GM18870 (cell line): Measurements from ENCODE around the gene BEND6.
"Not testable (repeated sequence)": the region's sequence is repeated elsewhere in the genome, so short reads cannot be mapped to it uniquely, and the experiment has no call there.

Source experiments
- ATAC-seq: cut with Tn5 transposase; IDR thresholded peaks from one replicate; pipeline ENCODE4 v1.9.1; 2021; ENCODE audit warnings: moderate library complexity; ENCODE audit not compliant: unreplicated experiment

BEND6 gene

GRCh38 chr6:56977192-56977591 is 22.3 kb downstream of the BEND6 start:
- ATAC-seq = no peak

DNA sequence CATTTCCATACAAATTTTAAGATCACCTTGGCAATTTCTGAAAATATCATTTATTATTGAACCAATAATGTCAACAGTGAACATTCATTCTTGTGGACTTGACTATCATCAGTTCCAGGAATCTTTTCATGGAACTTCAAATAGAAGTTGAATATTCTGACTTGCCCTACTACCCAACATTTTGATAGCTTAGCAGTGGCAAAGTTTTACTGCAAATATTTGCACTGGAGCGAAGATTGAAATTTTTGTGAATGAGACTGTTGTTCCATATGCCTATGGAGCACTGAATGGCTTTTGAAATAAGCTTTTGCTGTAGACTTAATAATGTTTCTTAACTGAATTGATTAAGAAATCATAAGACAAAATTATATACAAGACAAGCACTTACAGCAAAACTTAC is 23.6 kb downstream of the BEND6 start:
- no peak for ATAC-seq

GRCh38 chr6:56984361-56984760 is 29.5 kb downstream of the BEND6 start:
- no peak for ATAC-seq

- ATAC-seq = no peak
These were observed 30.0 kb downstream of the BEND6 start for GRCh38 chr6:56984884-56985283.

GRCh38 chr6:56986611-56987010 is 31.7 kb downstream of the BEND6 start:
- no peak for ATAC-seq

GRCh38 chr6:56988145-56988544 is 33.2 kb downstream of the BEND6 start:
- no peak for ATAC-seq

DNA sequence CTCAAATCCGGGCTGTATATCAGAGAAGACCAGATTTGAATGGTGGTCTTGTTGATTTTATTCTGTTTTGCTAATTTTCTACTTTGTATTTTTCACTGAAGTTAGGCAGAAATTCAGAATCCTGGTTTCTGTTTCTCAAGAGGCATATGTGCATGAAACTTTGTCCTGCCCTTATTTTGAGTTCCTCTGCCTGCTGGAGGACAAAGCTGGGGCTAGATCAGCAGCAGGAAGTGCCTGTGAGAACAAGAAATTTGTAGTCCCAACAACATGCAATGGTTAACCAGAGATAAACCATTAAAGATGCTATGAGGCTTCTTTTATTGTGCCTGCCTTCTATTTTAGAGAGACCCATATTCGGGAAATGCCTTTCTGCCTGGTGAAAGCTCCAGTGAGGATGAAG is 37.1 kb downstream of the BEND6 start:
- no peak for ATAC-seq

GRCh38 chr6:56992703-56993102 is 37.8 kb downstream of the BEND6 start:
- ATAC-seq = no peak

DNA sequence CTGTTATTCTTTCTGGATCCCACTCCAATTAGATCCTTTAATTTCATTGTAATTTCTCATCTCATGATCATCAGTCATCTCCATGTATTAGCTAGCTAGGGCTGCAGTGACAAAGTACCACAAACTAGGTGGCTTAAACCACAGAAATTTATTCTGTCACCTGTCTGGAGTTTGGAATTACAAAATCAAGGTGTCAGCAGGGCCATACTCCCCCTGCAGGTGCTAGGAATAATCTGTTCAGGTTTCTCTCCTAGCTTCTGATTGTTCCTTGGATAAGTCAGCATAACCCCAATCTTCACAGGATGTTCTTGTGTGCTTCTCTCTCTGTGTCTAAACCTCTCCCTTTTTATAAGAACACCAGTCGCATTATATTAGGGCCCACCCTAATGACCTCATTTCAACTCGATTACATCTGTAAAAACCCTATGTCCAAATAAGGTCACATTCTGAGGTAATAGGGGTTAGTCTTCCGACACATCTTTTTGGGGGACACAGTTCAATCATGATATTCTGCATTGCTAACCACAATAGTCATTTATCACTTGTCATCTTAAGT is 40.5 kb downstream of the BEND6 start:
- no peak for ATAC-seq

GRCh38 chr6:56996401-56996800 is 41.5 kb downstream of the BEND6 start:
- no peak for ATAC-seq

GRCh38 chr6:56999049-56999448 is 44.1 kb downstream of the BEND6 start:
- no peak for ATAC-seq

GRCh38 chr6:56999748-57000147 is 44.8 kb downstream of the BEND6 start:
- not testable (repeated sequence) for ATAC-seq

DNA sequence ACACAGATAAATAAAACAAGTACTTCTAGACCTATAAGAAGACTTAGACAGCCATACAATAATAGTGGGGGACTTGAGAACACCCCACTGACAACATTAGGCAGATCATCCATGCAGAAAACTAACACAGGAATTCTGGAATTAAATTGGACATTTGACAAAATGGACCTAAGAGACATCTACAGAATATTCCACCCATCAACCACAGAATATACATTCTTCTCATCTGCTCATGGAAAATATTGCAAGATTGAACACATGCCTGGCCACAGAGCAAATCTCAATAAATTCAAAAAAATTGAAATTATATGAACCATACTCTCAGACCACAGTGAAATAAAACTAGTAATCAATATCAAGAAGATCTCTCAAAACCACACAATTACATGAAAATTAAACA is 47.3 kb downstream of the BEND6 start:
- ATAC-seq = no peak

DNA sequence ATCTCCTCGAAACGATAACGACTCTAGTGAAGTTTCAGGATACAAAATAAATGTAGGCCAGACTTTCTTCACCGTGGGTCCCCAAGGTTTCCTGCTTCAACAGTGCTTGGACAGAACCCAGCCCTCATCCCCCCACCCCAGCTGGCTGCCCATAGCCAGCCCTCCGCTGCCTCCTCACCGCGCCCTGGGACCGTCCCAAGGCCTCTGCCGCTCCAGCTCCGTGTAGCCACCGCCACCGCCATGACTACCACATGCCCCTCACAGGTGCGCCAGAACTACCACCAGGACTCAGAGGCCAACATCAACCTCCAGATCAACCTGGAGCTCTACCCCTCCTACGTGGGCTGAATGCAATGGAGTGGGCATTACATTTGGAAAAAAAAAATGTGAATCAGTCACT is 49.4 kb downstream of the BEND6 start:
- ATAC-seq = no peak

- ATAC-seq = no peak
These were observed 51.2 kb downstream of the BEND6 start for GRCh38 chr6:57006101-57006500.

DNA sequence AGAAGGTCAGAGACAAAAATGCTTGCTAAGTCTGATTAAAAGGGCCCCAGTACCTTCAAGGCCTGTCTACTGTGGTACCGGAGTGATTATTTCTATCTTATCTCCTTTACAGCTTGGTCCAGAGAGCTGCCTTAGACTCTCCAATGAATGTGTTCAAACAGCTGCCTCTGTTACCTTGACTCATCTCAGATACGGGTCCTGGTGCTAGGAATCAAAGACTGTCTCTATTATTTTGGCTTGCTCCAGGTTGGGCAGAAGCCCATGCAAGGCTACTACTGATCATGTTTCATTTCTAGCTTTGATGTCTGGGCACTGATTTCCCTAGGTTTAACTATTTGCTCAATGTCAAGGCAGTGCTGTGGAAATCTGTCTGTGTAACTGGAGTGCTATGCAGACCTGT is 53.2 kb downstream of the BEND6 start:
- not testable (repeated sequence) for ATAC-seq

- ATAC-seq = no peak
These were observed 58.6 kb downstream of the BEND6 start for GRCh38 chr6:57013521-57013926.

DNA sequence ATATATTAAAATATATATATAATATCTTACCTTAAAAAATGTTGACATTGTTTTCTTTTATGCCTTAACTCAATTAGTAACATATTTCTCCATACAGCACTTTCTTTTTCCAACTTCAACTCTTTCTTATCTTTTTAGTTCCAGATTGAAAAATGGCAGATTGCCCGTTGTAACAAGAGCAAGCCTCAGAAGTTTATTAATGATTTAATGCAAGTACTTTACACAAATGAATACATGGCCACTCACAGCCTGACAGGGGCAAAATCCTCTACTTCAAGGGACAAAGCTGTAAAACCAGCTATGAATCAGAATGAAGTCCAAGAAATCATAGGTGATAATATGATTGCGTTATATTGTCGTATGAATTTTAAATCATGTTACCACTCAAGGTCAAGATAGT is 62.2 kb downstream of the BEND6 start:
- no peak for ATAC-seq

DNA sequence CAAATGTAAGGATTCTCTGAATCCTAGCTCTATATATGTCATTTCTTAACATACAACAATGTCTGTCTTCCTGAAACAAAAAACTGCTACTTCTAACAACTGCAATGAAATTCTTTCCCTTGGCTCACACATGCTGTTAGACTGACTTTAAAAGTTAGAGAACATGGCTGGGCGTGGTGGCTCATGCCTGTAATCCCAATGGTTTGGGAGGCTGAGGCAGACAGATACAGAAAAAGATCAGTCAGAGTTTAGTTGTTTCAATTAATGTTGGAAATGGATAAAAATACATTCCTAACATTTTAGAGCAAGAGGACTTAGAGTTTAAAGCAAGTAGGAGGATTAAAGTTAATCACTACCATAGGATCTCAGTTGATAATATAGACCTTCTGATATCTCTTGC is 62.9 kb downstream of the BEND6 start:
- no peak for ATAC-seq

GRCh38 chr6:57019434-57019833 is 64.5 kb downstream of the BEND6 start:
- no peak for ATAC-seq

- peak; percentile 84 for ATAC-seq
These were observed 66.3 kb downstream of the BEND6 start for GRCh38 chr6:57021086-57021720.

DNA sequence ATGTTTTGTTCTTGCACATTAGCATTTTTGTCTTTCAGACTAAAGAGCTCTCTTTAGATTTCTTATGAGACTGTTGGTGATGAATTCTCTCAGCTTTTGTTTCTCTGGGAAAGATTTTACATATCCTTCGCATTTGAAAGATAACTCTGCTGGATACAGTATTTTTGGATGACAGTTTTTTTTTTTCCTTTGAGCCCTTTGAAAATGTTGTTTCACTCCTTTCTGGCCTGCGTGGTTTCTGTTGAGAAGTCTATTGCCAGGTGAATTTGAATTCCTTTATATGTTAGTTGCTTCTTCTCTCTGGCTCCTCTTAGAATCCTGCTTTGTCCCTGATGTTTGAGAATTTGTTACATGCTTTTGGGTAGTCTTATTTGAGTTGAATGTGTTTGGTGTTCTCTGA is 69.4 kb downstream of the BEND6 start:
- ATAC-seq = no peak

- ATAC-seq = no peak
These were observed 69.9 kb downstream of the BEND6 start for GRCh38 chr6:57024775-57025174.
